Measurements from ENCODE around the gene TGFA.

TGFA gene

DNA sequence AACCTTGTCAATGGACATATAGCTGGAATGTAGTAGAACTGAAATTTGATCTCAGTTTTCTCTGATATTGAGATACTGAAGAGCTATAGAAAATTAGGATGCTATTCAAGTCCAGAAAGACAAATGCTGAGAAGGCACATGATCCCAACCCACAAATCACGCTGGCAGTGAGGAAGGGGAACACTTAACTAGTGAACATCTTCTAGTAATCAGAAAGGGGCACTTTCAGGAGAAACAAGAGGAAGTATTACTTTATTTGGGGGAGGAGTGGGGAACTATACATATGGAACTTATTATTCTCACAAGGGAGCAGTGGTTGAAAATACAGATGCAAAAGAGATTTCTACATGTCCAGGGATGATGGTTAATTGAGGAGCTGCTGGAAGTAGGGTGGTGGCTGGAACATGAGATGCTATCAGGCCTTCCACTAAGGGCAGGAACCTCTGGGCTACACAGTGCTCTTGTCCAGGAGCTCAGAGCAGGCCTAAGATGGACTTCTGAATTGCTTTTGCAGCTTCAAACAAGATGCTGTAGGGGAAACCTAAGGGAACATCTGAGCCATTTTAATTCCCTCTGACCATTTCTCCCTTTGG lies 79.3 kb downstream of the TGFA start:
- TF ChIP-seq, protein P1, sequence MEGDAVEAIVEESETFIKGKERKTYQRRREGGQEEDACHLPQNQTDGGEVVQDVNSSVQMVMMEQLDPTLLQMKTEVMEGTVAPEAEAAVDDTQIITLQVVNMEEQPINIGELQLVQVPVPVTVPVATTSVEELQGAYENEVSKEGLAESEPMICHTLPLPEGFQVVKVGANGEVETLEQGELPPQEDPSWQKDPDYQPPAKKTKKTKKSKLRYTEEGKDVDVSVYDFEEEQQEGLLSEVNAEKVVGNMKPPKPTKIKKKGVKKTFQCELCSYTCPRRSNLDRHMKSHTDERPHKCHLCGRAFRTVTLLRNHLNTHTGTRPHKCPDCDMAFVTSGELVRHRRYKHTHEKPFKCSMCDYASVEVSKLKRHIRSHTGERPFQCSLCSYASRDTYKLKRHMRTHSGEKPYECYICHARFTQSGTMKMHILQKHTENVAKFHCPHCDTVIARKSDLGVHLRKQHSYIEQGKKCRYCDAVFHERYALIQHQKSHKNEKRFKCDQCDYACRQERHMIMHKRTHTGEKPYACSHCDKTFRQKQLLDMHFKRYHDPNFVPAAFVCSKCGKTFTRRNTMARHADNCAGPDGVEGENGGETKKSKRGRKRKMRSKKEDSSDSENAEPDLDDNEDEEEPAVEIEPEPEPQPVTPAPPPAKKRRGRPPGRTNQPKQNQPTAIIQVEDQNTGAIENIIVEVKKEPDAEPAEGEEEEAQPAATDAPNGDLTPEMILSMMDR (IDR thresholded peaks at IDR 0.05; ENCODE audit: low read depth, low read length): no peak
- no peak for TF ChIP-seq EZH2phosphoT487 (IDR thresholded peaks at IDR 0.05; ENCODE audit: low read depth)
- H3K4me3 ChIP-seq (ENCODE audit: low read length): no peak overlapping the region
- no peaks in the 10 kb centered on the region for H3K9me3 ChIP-seq (ENCODE audit: insufficient read depth, low read length)
- peak overlapping the region; percentile 59 for H3K4me2 ChIP-seq (ENCODE audit: low read length)
- no peak overlapping the region for H2AFZ ChIP-seq (ENCODE audit: low read depth, low read length)
- H3K27me3 ChIP-seq (ENCODE audit: low read depth, low read length): no peaks in the 10 kb centered on the region
- no peak overlapping the region for H3K27ac ChIP-seq (ENCODE audit: low read length)
- no peaks in the 10 kb centered on the region for H3K79me2 ChIP-seq (ENCODE audit: low read length)
- no peaks in the 10 kb centered on the region for H4K20me1 ChIP-seq (ENCODE audit: insufficient read depth, low read length)
- peaks cover 49% of the 10 kb centered on the region for H3K4me1 ChIP-seq (ENCODE audit: low read length)
- H3K9ac ChIP-seq (ENCODE audit: low read length): no peak overlapping the region
- H3K36me3 ChIP-seq (replicated peaks; ENCODE audit: low read depth, low read length): no peaks in the 10 kb centered on the region

DNA sequence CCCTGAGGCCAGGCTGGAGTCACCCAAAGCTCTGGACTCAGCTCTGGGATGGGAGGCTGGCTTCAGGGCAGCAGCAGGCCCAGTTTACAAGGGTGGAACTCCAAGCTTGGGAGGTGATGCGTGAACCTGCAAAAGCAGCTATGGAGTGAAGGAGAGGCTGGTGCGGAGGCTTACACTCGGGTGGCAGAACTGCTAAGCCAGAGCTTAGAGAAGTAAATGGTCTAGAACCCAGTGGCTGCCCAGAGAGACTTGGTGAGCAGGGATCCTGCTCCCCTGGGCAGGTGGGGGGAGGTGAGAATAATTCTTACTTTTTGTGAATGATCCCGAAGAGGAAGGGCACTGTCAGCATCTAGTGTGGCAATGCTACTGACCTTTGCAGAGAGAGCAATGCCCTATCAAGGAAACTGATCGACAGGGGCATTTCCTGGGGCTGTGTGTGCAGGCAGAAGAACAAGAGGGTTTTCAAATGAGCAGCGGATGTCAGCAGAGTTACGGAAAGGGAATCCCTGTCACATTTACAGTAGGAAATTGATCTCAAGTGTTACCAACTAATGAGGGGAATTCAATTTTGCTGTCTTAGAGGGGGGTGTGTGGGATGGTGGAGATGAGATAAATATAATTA lies 80.4 kb downstream of the TGFA start:
- Histone ChIP-seq H3K4me2 (ENCODE audit: low read length) (no peak overlapping the region), H3K79me2 (ENCODE audit: low read length) (no peaks in the 10 kb centered on the region), H3K9ac (ENCODE audit: low read length) (no peak overlapping the region), H4K20me1 (ENCODE audit: insufficient read depth, low read length) (no peaks in the 10 kb centered on the region), H3K4me3 (ENCODE audit: low read length) (no peak overlapping the region), H3K9me3 (ENCODE audit: insufficient read depth, low read length) (no peaks in the 10 kb centered on the region), H3K27me3 (ENCODE audit: low read depth, low read length) (no peaks in the 10 kb centered on the region), H3K36me3 (replicated peaks; ENCODE audit: low read depth, low read length) (no peaks in the 10 kb centered on the region), H2AFZ (ENCODE audit: low read depth, low read length) (no peak overlapping the region), H3K27ac (ENCODE audit: low read length) (no peak overlapping the region), H3K4me1 (ENCODE audit: low read length) (peaks cover 39% of the 10 kb centered on the region)
- TF ChIP-seq, protein P1 (IDR thresholded peaks at IDR 0.05; ENCODE audit: low read depth, low read length): no peak
- TF ChIP-seq EZH2phosphoT487 (IDR thresholded peaks at IDR 0.05; ENCODE audit: low read depth): no peak

DNA sequence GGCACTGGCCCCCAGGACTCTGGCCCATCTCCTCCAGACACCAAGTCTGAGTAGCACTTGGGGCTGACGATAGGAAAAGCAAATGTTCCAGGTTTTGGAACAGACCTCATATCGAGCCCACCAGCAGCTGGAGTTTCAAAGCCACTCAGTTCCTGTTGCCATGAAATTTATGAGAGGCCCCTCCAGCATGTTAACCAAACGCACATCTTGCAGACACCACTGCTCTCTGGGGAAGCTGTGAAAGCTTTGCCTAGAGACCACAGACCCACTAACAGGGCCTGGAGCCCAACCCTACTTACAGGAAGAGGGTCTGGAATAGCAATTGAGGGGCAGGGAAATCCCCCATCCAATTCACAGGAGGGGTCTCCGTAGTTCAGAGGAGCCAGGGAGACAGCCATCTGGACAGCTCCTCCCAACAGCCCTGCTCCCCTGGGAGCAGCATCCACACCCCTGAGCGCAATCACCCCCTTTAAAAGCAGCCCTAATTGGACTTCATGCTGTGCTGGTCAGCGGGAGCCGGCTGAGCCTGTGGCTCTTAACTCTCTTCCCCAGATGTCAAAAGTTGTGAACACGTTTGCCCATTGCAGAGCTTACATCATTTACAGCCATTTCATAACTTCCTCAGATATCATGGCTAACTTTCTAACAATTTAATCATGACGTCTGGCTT lies 81.3 kb downstream of the TGFA start:
- H3K9me3 ChIP-seq (ENCODE audit: insufficient read depth, low read length): no peaks in the 10 kb centered on the region
- no peak for TF ChIP-seq EZH2phosphoT487 (IDR thresholded peaks at IDR 0.05; ENCODE audit: low read depth)
- TF ChIP-seq, protein P1 (IDR thresholded peaks at IDR 0.05; ENCODE audit: low read depth, low read length): no peak

DNA sequence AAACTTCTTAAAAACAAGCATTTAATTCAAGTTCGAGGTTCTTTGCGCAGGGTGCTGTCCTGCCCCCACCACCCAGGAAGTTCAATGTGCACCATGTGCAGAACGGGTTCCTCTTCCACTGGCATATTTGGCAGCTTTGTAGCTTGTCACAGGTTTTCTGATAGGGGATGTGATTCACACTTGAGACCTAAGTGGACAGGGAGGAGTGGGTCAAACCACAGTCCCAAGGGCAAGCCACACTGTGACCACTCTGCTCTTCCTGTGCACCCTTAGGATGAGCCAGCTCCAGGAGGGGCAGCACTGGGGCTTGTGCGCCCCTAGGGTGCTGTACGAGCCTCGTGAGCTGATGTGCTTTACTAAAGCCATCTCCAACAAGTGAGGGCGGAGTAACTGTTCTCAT lies 82.5 kb downstream of the TGFA start:
- Histone ChIP-seq H3K36me3 (replicated peaks; ENCODE audit: low read depth, low read length) (no peaks in the 10 kb centered on the region), H3K27ac (ENCODE audit: low read length) (no peak overlapping the region), H4K20me1 (ENCODE audit: insufficient read depth, low read length) (no peaks in the 10 kb centered on the region), H3K79me2 (ENCODE audit: low read length) (no peaks in the 10 kb centered on the region), H3K4me3 (ENCODE audit: low read length) (no peak overlapping the region), H3K9me3 (ENCODE audit: insufficient read depth, low read length) (no peaks in the 10 kb centered on the region), H3K9ac (ENCODE audit: low read length) (no peak overlapping the region), H2AFZ (ENCODE audit: low read depth, low read length) (no peak overlapping the region), H3K4me2 (ENCODE audit: low read length) (no peak overlapping the region), H3K4me1 (ENCODE audit: low read length) (peaks cover 23% of the 10 kb centered on the region), H3K27me3 (ENCODE audit: low read depth, low read length) (no peaks in the 10 kb centered on the region)
- TF ChIP-seq EZH2phosphoT487 (IDR thresholded peaks at IDR 0.05; ENCODE audit: low read depth): no peak
- TF ChIP-seq, protein P1 (IDR thresholded peaks at IDR 0.05; ENCODE audit: low read depth, low read length): no peak

More for the DNA sequence above, 81.3 kb downstream of the TGFA start:
- H2AFZ ChIP-seq (ENCODE audit: low read depth, low read length): no peak overlapping the region
- H3K79me2 ChIP-seq (ENCODE audit: low read length): no peaks in the 10 kb centered on the region
- no peak overlapping the region for H3K4me3 ChIP-seq (ENCODE audit: low read length)
- no peak overlapping the region for H3K27ac ChIP-seq (ENCODE audit: low read length)
- no peaks in the 10 kb centered on the region for H3K27me3 ChIP-seq (ENCODE audit: low read depth, low read length)
- H4K20me1 ChIP-seq (ENCODE audit: insufficient read depth, low read length): no peaks in the 10 kb centered on the region
- no peaks in the 10 kb centered on the region for H3K36me3 ChIP-seq (replicated peaks; ENCODE audit: low read depth, low read length)
- no peak overlapping the region for H3K4me2 ChIP-seq (ENCODE audit: low read length)
- H3K4me1 ChIP-seq (ENCODE audit: low read length): peaks cover 30% of the 10 kb centered on the region
- H3K9ac ChIP-seq (ENCODE audit: low read length): no peak overlapping the region

Data from OCI-LY3 (cell line).